HepG2 (cell line): Measurements from ENCODE around the gene SERPINB13. TPM values are rescaled to one million over a fixed set of nuclear protein-coding genes. Genes with fewer than 3 reads are reported as not detected.

Source experiments
- ATAC-seq: fragments of 200-7000 bp; cut with Tn5 transposase; 3 replicates; pipeline ENCODE4 v1.9.1; 2020; ENCODE audit warnings: mild to moderate bottlenecking, moderate library complexity
- BruUV-seq: library from RNA; stranded (reverse); fragments of 400-500 nt; replicated peaks from 2 replicates; lab custom pipeline; 2021; lab: Mats Ljungman, UMichigan
- CTCF ChIA-PET: fragments of 300-600 bp; formaldehyde crosslinking; extraction: SDS; loops from one replicate; lab custom pipeline; 2021; ENCODE audit warnings: low total read pairs, inconsistent platforms, low intra/inter-chr PET ratio; lab: Yijun Ruan, JAX
- POLR2A ChIA-PET: fragments of 350-600 bp; sonication (Branson Sonifier 250); formaldehyde crosslinking; loops from one replicate; lab custom pipeline; 2020; ENCODE audit warnings: antibody characterized with exemption, inconsistent platforms; lab: Yijun Ruan, JAX
- DNase-seq: peaks from one replicate; pipeline ENCODE4 v3.0.0-alpha.2; 2015; ENCODE audit warnings: low spot score
- FAIRE-seq: peaks from 3 replicates; lab custom pipeline; 2011; peaks lifted over from hg19 to GRCh38; lab: Jason Lieb, UNC
- H2AFZ ChIP-seq: one replicate; pipeline ENCODE4 v1.6.1; 2011; ENCODE audit warnings: low read length, inconsistent platforms
- H3K27ac ChIP-seq: fragments of 300-600 bp; 3 replicates; pipeline ENCODE4 v1.8.0; 2011; ENCODE audit warnings: mixed run types, mild to moderate bottlenecking, mixed read lengths, low read length, inconsistent platforms; ENCODE audit not compliant: insufficient read depth; ENCODE audit errors: extremely low read length
- H3K27me3 ChIP-seq, 2 experiments: fragments of 200-600 bp in 1 of 2; 2 replicates in 1 of 2; 3 replicates in 1 of 2; pipeline versions ENCODE4 v1.6.0 to v1.8.0; 2011; ENCODE audit warnings: low read length in 2 of 2, mild to moderate bottlenecking in 2 of 2, moderate library complexity in 2 of 2, inconsistent platforms in 1 of 2; ENCODE audit not compliant: insufficient read depth in 2 of 2, control insufficient read depth in 1 of 2
- H3K36me3 ChIP-seq, 2 experiments: fragments of 200-600 bp in 1 of 2; replicated peaks in 1 of 2; 2 replicates in 1 of 2; 3 replicates in 1 of 2; pipeline versions ENCODE4 v1.5.1 to v1.8.0; 2011; ENCODE audit warnings: low read length in 2 of 2, inconsistent platforms in 1 of 2; ENCODE audit not compliant: insufficient read depth in 2 of 2, control insufficient read depth in 1 of 2
- H3K4me1 ChIP-seq: 2 replicates; pipeline ENCODE4 v1.5.1; 2012; ENCODE audit warnings: low read length, inconsistent platforms; ENCODE audit not compliant: insufficient read depth
- H3K4me2 ChIP-seq: 2 replicates; pipeline ENCODE4 v1.6.0; 2011; ENCODE audit warnings: low read depth, low read length, inconsistent platforms
- H3K4me3 ChIP-seq, 3 experiments: fragments of 200-600 bp in 1 of 3; sonication (generic), shearing (Covaris generic) in 1 of 3; replicated peaks in 1 of 3; 2 replicates each; pipeline ENCODE4 v1.5.1; 2011 to 2016; ENCODE audit warnings: low read length in 3 of 3, inconsistent platforms in 2 of 3, low read depth in 2 of 3, mild to moderate bottlenecking in 2 of 3, control low read depth in 1 of 3, mixed read lengths in 1 of 3; ENCODE audit not compliant: insufficient read depth in 1 of 3
- H3K79me2 ChIP-seq: one replicate; pipeline ENCODE4 v1.6.1; 2011; ENCODE audit warnings: low read length, inconsistent platforms; ENCODE audit not compliant: insufficient read depth
- H3K9ac ChIP-seq: 2 replicates; pipeline ENCODE4 v1.6.0; 2011; ENCODE audit warnings: mild to moderate bottlenecking, low read depth, low read length, inconsistent platforms; ENCODE audit not compliant: insufficient read depth
- H3K9me3 ChIP-seq: 2 replicates; pipeline ENCODE4 v1.5.1; 2012; ENCODE audit warnings: mild to moderate bottlenecking, low read length
- H4K20me1 ChIP-seq: 2 replicates; pipeline ENCODE4 v1.6.0; 2011; ENCODE audit warnings: inconsistent platforms, mild to moderate bottlenecking, low read length, moderate library complexity; ENCODE audit not compliant: insufficient read depth
- ERF ChIP-seq: IDR thresholded peaks from 2 replicates; pipeline ENCODE4 v1.6.1; 2018; ENCODE audit warnings: missing biosample characterization, missing genetic modification reagents
- MEIS2 ChIP-seq: sonication (generic); formaldehyde crosslinking; IDR thresholded peaks from 2 replicates; pipeline ENCODE4 v1.9.0; 2021; ENCODE audit warnings: mild to moderate bottlenecking, missing genetic modification reagents
- SRSF4 ChIP-seq: fragments of 200-400 bp; formaldehyde crosslinking; IDR thresholded peaks from one replicate; pipeline ENCODE4 v1.6.1; 2018; ENCODE audit warnings: mild to moderate bottlenecking, low read depth, low read length, moderate library complexity; ENCODE audit not compliant: poor library complexity, severe bottlenecking
- ZNF446 ChIP-seq: sonication (generic); formaldehyde crosslinking; IDR thresholded peaks from 2 replicates; pipeline ENCODE4 v1.5.0; 2020; ENCODE audit warnings: mild to moderate bottlenecking, missing genetic modification reagents
- ZNF724P ChIP-seq: sonication (generic); formaldehyde crosslinking; IDR thresholded peaks from 2 replicates; pipeline ENCODE4 v1.8.0; 2022; ENCODE audit warnings: missing genetic modification reagents, borderline replicate concordance
- ZNF775 ChIP-seq: sonication (generic); formaldehyde crosslinking; IDR thresholded peaks from 2 replicates; pipeline ENCODE4 v1.4.0; 2020; ENCODE audit warnings: missing genetic modification reagents, mild to moderate bottlenecking, moderate library complexity, borderline replicate concordance
- WGBS: methylation state at CpG from one replicate; pipeline ENCODE4 v1.1.6; 2017; ENCODE audit warnings: low lambda C conversion rate; 5-methylcytosine and 5-hydroxymethylcytosine counted together
- in situ Hi-C: cut with HindIII; loops from 2 replicates; pipeline ENCODE4 v1.10.0; 2017; ENCODE audit warnings: low pct_unique_long_range_greater_than_20kb; ENCODE audit not compliant: extremely low pct_ligation_motif_present
- intact Hi-C: fragments of 100-400 bp; cut with micrococcal nuclease; formaldehyde crosslinking; loops from one replicate; pipeline ENCODE4 v1.10.0; 2022; ENCODE audit not compliant: unreplicated experiment
- polyA plus RNA-seq, 8 experiments: library from polyadenylated mRNA; depleted of rRNA in 3 of 8; stranded (reverse) in 7 of 8; unstranded in 1 of 8; fragments of >200 nt; fragmentation: Illumina TruSeq in 4 of 8; extraction: Trizol in 4 of 8; gene quantifications; 2 replicates each; pipeline versions ENCODE4 v1.2.1 to v1.2.3, GENCODE V29; 2011 to 2016; ENCODE audit warnings: low read depth in 4 of 8, missing spikeins in 1 of 8, mixed read lengths in 1 of 8; ENCODE audit not compliant: insufficient read depth in 1 of 8
- total RNA-seq, 5 experiments: library from RNA; depleted of rRNA; stranded (reverse); fragments of >200 nt; fragmentation: Illumina TruSeq; extraction: Trizol; gene quantifications; 2 replicates each; pipeline ENCODE4 v1.2.3, GENCODE V29; 2016; ENCODE audit warnings: low read depth in 1 of 5
- TF ChIP-seq, protein P1 (sequence below): sonication (generic); formaldehyde crosslinking; IDR thresholded peaks from 2 replicates; pipeline ENCODE4 v1.4.0; 2020; ENCODE audit warnings: missing genetic modification reagents, mild to moderate bottlenecking, borderline replicate concordance
- TF ChIP-seq, protein P2 (sequence below): sonication (generic); formaldehyde crosslinking; IDR thresholded peaks from 2 replicates; pipeline ENCODE4 v1.8.0; 2022; ENCODE audit warnings: missing genetic modification reagents, mild to moderate bottlenecking, moderate library complexity, borderline replicate concordance

SERPINB13 gene
- total and polyA plus RNA-seq, 2 of the 13 experiments (the other 11 are each of a cell fraction or from before 2014, with no cell fraction given), result not detected

DNA sequence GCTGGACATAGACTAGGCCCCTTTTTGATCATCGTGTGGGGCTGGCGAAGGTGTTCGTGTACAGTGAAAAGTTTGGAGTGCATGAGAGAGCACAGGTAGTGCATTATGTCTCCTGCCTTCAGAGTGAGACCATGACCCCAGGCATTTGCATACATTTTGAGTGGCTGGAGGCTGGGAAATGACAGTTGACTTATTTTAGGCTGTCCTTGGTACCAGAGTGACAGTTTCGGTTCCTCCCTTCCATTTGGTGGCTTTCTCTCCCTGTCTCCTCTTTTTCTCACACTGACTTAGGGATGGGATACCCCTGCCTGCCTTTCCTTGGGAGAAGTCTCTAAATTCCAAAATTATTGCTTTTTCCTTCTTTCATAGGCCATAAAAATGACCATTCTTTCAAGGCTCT is 24.9 kb upstream of the SERPINB13 start (continued):
- TF ChIP-seq, protein P1, sequence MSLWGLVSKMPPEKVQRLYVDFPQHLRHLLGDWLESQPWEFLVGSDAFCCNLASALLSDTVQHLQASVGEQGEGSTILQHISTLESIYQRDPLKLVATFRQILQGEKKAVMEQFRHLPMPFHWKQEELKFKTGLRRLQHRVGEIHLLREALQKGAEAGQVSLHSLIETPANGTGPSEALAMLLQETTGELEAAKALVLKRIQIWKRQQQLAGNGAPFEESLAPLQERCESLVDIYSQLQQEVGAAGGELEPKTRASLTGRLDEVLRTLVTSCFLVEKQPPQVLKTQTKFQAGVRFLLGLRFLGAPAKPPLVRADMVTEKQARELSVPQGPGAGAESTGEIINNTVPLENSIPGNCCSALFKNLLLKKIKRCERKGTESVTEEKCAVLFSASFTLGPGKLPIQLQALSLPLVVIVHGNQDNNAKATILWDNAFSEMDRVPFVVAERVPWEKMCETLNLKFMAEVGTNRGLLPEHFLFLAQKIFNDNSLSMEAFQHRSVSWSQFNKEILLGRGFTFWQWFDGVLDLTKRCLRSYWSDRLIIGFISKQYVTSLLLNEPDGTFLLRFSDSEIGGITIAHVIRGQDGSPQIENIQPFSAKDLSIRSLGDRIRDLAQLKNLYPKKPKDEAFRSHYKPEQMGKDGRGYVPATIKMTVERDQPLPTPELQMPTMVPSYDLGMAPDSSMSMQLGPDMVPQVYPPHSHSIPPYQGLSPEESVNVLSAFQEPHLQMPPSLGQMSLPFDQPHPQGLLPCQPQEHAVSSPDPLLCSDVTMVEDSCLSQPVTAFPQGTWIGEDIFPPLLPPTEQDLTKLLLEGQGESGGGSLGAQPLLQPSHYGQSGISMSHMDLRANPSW, result no peak
- TF ChIP-seq SRSF4, result no peak

DNA sequence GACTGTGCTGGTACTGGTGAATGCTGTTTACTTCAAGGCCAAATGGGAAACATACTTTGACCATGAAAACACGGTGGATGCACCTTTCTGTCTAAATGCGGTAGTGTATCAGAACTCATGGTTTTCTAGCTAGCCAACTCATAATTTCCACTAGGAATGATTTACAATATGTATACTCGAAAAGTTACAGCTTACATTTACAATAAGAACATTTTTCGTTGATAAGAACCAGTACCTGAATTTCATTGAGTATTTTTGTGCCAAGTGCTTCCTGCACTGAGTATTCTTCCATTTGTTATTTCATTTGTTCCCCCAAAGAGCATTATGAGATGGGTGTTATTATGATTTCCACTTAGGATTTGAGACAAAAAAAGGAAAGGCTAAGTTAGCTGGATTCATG is 23.1 kb upstream of the SERPINB13 start:
- POLR2A ChIA-PET, result no interaction called here
- in situ Hi-C loops, result no loop called here
- no peak overlapping the region for H3K4me2 ChIP-seq

More for the DNA sequence above, 23.1 kb upstream of the SERPINB13 start:
- H4K20me1 ChIP-seq, result no peaks in the 10 kb centered on the region
- TF ChIP-seq, protein P2, sequence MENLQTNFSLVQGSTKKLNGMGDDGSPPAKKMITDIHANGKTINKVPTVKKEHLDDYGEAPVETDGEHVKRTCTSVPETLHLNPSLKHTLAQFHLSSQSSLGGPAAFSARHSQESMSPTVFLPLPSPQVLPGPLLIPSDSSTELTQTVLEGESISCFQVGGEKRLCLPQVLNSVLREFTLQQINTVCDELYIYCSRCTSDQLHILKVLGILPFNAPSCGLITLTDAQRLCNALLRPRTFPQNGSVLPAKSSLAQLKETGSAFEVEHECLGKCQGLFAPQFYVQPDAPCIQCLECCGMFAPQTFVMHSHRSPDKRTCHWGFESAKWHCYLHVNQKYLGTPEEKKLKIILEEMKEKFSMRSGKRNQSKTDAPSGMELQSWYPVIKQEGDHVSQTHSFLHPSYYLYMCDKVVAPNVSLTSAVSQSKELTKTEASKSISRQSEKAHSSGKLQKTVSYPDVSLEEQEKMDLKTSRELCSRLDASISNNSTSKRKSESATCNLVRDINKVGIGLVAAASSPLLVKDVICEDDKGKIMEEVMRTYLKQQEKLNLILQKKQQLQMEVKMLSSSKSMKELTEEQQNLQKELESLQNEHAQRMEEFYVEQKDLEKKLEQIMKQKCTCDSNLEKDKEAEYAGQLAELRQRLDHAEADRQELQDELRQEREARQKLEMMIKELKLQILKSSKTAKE (CRISPR knock-in tag), result no peak
- TF ChIP-seq MEIS2 (CRISPR knock-in tag) (no peak), ZNF775 (CRISPR knock-in tag) (no peak), ERF (CRISPR knock-in tag) (no peak), ZNF446 (no peak), ZNF724P (CRISPR knock-in tag) (no peak)
- TF ChIP-seq, all 625 proteins: peak for 0
- 2% methylated on average over 4 of the region's 4 CpGs for WGBS
- ATAC-seq (no peak), DNase-seq (no peak), FAIRE-seq (no peak)
- H3K27ac ChIP-seq, result no peak overlapping the region
- H3K36me3 ChIP-seq, result no peaks in the 10 kb centered on the region
- intact Hi-C loops, result no loop called here
- no TSS peak for BruUV-seq
- no peak overlapping the region for H3K4me3 ChIP-seq
- H3K4me1 ChIP-seq, result no peaks in the 10 kb centered on the region
- no peak overlapping the region for H3K9ac ChIP-seq
- CTCF ChIA-PET, result no interaction called here
- H3K9me3 ChIP-seq, result no peaks in the 10 kb centered on the region
- no peaks in the 10 kb centered on the region; a peak in 2 of 5 replicates for H3K27me3 ChIP-seq
- H2AFZ ChIP-seq, result no peak overlapping the region
- no peaks in the 10 kb centered on the region for H3K79me2 ChIP-seq
